ENCODE measurements around the gene SLAMF9.

DNA sequence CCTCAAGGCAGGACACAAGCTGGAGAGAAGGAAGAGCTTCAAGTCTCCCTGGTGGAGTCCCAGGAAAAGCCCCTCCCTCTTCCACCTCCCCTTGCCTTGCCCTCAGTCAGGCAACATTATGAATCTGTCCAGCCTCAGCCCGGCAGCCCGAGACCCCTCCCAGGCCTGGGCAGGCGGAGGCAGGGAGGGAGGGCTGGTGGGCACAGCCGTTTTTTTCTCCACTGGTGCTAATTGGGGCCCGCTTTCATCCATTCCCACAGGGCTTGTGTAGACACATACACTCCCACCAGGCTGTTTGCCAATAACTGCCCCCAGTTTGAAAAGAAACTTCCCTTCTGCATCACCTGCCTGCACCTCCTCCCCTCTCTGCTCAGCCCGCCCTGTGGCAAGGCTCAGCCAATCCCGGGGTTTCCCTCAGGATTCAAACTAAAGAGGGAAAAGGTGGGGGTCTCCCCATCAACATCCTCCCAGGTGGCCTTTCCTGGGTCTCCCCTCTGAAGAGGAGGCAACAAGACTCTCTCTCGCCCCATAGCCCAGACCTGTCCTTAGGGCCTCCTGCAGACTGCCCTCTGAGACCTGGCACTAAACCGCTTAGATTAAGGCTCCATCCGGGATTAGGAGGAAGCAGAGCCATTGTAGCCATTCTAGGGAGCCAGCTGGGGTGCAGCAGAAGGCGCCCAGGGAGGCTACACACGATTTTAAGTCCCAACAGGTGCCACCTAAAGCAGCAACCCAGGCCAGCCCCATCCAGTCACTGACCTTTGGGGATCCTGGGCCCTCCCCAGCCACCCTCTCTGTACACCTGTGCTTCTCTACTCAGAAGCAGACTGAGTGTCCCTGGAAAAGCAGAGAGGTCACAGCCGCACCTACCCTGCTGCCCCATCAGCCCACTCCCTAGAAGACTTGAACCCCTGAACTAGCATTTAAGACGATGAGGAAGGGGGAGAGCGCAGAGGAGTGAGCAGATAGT lies 12.2 kb downstream of the SLAMF9 start:
- TF ChIP-seq CTCF (IDR thresholded peaks at IDR 0.05), result no peak
- no peak for TF ChIP-seq ZFX (IDR thresholded peaks at IDR 0.05; ENCODE audit: borderline replicate concordance)

Data from 22Rv1 (cell line).